HG03159 (cell line): ENCODE results near the gene TUSC2.

Experiments used
- ATAC-seq: cut with Tn5 transposase; IDR thresholded peaks from one replicate; pipeline ENCODE4 v1.9.1; 2021; ENCODE audit warnings: mild to moderate bottlenecking, moderate library complexity; ENCODE audit not compliant: unreplicated experiment

Gene TUSC2

DNA sequence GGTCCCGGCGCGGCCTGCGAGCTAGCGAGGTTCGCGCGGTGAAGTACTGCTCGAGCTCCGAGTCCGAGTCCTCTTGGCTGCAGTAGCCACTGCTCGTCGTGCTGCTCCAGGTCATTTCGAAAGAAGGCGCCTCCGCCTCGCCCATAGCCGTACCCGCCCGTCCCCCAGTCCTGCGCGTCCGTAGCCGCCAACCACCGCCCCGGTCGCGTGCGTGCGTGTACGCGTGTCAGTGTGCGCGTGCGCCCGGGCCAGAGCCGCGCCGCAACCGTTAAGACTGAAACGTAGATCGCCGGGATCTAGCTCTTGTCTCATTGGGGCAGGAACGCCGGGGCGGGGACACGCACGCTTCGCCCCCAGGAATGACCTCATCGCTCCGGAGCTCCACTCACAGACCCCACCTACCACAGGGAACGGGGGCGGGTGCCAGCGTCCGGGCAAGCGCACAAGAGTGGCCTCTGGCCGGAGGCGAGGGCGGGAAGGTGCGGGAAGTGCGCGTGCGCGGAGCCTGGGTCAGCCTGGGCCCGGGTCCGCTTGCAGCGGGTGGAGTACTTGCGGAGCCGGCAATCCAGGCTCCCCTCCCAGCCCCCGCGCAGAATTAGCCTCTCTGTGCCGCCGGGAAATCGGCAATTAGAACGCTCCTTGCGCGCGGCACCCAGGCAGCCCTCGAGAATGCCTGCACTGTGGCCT is 9.3 kb upstream of the TUSC2 start:
- peak; percentile 77 for ATAC-seq

DNA sequence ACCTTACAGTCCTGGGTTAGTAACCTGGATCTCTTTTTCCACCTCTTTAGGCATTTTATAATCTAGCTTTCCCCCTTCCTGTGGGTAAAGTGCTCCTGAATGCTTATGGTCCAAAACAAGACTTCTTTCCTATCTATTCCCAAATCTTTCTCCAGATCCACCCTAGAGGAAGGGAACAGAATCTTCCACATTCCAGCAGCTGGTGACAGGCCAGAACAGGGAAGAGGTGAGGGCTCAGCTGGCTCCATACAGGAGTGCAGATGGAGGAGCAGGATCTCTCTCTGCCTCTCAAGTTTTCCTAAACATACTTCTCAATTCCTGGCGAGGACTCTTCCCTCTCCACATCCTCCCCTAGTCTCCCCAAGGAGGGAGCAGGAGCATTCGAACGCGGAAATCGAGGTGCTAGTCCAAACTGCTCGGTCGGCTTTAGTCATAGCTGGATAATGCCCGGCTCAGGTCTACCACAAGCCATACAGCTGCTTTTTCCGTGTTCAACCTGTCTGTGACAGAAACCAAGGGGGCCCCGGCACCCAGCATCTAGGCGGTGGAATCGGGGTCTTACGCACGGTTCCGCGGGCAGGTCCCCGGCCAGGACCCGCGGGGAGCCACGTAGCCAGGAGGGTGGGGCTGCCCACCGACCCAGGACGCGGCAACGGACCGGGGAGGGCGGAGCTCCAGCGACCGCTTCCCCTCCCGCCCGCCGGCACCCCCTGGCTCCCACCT is 8.6 kb upstream of the TUSC2 start:
- peak; percentile 23 for ATAC-seq

DNA sequence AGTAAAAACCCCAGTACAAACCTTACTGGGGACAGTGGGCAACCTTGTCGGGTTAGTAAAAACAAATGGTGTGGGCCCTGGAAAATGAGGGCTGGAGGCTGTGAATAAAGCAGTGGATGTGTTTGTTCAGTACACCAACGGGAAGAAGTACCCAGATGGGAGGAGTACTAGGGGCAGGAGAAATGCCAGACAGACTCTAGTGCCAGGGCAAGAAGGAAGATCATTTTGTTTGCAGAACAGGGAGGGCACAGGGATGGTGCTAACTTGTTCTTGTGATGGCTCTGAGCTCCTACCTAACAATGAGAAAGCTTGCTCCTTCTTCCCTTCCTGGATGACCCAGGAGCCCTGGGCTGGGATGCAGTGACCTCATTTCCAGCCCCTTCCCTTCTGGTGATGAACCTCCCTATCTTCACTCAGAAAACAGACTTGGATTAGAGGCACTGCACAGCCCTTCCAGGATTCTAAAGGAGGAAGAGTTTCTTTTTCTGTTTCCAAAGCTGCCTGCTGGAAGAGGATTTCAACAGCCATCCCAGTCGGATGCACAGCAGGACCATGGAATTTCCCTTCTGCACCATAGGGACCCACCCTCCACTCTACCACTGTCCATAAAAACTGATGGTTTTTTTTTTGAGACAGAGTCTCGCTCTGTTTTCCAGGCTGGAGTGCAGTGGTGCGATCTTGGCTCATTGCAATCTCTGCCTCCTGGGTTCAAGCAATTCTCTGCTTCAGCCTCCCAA is 6.5 kb upstream of the TUSC2 start:
- ATAC-seq: no peak

DNA sequence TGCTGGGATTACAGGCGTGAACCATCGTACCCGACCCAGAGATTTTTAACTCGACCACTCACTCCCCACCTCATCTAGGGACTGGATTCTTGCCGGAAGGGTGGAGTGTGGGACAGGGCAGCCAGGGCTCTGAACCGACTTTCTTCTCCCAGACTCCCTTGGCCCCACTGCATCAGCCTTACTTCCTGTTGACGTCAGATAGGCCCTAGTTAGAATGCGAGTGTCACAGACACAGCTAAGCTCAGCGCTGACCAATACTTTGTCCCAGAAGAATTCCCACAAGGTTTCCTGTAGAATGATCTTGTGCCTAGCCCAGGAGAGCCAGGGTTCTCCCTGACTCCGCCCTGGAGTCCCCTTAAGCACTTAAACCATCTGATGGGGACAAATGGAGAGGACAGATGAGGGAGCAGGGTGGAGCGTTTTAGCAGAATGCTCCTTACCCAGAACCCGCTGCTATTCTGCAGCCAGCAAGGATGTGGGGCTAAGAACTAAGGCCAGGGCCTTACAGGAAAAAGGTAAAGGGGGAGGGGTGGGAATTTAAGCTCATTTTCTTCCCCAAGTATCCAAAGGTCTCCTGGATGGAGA is 5.8 kb upstream of the TUSC2 start:
- ATAC-seq: no peak

DNA sequence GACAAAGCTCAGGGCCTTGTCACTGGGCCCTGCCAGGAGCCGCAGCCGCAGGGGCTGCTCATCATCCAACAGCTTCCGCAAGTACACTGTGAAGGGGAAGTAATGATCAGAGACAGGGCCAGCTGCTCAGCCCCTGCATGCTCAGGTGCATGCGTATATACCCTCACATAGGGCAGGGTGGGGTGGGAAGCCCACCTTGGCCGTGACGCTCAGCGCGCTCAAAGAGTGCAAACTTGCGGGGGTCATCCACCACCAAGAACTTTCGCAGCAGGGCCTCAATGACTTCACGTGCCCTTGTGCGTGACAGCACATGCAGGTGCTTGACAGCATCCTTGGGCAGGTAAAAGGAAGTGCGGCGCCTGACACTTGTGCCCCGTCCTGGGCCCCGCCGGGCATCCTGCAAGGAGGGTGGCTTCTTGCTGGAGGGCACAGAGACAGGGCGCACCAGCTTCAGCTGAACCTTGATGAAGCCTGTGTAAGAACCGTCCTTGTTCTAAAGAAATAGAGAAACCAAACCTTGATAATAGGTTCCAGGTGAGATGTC is 3.4 kb upstream of the TUSC2 start:
- no peak for ATAC-seq

DNA sequence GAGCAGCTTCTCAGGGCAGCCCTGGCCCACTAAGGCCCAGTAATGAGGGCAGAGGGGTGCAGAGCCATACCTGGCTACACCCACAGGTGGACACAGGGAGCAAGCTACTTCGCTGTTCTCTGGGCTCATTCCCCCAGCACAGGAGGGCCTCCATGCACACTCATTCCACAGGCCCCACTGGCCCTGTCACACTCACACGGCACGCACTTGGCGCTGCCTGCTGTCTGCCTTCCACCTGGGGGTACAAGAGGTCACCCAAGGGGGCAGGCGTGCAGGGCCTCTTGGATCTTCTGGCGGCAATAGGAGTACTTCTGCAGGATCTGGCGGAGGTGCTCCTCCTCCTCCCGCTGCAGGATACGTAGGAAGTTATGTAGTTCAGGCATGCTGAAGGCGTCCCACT is 2.3 kb upstream of the TUSC2 start:
- no peak for ATAC-seq

DNA sequence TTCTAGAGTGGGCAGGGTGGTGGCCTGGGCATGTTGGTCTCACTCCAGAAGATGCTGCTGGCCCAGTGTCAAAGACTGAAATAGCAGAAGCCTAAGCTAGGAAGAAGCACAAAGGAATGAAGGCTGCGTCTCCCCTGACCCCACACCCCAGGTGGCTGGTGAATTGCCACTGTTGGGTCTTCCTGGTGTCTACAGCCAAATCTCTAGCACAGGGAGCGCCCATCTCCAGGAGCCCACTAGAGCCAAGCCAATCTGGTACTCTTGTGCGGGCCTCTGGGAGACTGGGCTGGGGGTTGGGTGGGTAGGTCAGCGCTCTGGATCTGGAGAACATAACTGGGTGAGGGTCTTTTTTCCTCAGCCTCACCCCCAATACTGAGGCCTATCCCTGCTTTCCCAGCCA is 894 bp downstream of the TUSC2 start:
- ATAC-seq: no peak

DNA sequence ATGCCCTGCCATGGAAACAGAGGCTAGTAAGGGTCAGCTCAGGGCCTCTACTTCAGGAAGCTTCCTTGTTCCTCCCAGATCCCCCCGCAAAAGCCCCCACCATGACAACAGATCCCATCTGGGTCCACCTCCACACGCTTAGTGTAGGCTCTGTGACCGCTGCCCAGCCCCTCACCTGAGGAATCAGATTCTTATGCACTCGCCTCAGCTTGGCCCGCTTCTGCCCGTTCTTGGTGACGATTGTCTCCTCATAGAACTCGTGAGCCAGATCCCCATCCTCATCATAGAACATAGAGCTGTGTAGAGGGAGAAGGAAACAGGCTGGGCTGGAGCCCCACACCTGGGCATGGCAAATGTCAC is 1.9 kb downstream of the TUSC2 start:
- no peak for ATAC-seq

DNA sequence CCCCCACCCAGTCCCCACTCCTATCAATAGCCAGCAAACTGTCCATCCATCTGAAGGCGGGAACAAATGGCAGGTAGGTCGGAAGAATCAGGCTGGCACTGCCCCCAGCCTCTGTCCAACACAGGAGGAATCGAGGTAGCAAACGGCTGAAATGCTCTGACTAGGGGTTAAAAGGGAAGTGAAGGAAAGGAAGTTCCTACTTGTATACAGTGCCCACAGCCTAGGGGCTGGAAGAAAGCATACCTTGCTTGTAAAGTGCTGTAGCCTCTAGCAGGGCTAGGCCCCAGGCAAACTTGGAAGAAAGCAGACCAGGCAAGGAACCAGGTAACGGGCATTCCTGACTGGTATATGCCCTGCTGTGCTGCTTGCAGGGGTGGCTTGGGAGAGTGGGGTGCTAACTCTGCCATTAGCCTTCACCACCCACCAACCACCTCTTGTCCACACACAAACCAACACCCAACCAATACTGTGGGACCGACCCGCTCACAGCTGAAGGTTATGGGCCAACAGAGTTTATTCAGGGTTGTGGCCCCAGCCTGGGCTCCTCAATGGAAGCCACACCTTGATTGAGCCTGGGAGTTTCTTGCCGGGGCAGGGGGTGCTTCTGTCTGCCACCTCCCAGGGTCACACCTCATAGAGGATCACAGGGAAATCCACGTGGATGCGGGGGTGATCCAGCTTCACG is 2.4 kb downstream of the TUSC2 start:
- ATAC-seq: no peak

DNA sequence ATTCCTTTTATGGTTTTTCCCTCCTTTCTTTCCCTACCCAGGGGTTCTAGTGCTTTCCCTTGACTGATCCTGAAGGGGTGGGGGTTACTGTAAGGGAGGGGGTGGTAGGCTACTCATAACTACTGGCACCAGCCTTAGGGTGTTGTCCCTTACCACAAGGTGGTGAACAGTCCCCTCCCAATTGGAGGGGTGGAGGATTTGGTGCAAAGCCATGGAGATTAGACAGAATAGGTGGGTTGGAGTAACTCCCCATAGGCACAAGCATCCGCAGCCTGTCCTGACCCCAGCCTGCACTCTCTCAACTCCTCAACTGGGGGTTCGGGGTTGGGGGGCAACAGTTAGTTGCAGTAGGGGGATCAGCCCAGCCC is 2.9 kb downstream of the TUSC2 start:
- ATAC-seq: no peak

DNA sequence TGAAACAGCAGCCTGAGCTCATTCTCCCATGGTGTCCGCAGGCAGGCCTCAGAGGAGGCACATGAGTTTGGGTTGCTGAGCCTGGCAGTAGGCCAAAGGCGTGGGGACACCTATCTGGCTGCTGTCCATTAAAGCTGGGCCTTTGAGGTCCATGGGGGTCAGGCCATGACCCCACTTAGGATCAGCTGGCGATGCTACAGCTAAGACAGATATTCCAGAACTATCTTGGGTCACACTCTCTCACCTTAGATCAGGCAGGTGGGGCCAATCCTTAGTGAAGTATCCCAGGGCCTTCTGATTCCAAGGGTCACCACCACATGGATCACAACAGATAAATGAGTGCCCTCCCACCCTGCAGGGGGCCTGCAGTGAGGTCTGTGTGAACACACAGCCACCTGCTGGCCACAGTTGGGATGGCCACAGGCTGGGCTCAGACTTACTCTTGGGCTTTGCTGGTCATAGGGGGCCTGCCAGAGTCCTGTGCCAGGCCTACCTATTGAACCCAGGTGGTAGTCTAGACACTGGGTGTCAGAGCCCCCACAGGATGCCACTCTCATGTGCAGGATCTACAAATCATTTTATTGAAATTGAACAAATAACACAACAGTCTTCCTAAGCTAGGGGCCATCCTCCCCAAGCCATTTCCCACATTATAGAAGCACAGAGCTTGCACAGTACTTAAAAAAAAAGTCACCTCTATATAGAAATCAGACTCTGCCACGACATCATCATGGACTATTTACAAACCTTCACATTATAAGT is 3.5 kb downstream of the TUSC2 start:
- ATAC-seq: no peak

DNA sequence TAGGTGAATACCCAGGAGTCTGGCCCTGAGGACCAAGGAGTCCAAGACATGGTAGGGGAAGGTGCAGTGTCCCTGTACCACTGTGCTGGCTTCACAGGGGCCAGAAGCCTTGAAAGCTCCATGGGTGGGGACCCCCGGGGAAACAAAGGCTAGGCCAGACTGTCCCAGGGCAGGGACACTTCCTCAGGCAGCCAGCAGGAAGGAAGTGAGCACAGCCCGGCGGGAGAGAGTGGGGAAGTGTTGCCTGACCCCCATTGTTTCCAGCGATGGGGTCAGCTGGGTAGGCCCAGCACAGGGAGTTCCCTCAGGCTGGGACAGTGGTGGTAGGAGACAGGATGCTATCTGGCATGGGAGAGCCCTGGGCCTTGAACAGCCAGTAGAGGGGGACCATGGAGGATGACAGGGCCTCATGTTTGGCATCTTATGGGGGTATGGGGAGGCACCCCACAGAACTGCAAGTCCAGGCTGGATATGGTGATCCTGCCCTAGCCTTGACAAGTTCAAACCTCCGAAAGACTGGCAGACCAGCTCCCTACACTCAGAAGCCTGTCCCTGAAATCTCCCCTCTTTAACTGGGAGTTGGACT is 4.3 kb downstream of the TUSC2 start:
- no peak for ATAC-seq

DNA sequence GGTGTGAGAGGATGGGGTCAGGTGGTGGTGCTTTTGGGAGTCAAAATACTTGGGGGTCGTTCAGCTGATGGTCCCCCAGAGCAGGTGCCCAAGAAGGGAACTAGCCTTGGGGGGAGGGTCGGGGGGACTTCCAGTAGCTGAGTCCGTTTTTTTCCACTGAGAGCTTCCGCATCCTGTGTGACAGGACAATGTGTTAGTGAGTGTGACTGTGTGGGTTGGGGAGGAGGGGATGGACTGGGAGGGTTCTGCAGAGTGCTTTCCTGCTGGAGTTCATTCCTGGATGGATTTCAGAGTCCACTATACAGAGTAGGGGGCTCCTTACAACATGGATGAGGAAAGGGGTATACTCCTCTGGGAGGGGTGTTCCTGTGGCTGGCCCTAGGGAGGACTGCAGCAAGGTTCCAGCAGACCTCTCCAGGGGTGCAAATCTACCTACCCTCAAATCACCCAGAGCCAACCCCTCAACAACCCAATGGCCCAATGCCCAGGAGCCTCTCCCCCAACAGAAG is 4.9 kb downstream of the TUSC2 start:
- no peak for ATAC-seq

DNA sequence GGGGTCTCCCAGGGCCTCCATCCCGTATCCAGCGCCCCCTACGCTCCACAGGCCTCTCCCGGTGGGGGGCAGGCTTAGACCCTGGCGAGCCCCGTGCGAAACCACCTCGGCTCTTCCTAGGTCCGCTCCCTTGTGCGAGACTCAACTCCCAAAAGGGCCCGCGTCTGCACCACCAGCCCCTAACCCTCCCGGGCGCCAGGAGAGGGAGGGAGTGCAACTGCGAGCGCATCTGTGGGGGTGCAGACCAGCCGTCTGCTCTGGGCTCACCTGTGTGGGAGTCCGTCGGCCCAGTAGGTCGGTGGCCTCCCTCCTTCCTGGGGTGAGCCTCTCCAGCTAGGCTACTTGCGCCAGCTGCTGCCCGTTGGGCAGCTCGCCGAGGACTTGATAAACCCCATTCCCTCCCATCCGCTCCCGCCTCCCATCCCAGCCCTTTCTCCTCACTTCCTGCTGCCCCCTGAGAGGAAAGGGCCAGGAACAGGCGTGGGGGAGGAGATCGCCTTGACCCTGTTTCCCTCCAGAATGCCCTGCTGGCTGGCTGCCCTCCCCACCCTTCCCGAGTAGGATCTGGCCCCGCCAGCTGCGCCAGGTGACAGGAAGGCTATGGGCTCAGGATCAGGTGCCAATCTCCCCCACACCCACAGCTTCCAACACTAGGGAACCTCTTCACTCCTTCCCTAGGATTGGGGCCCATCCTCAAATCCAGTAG is 5.5 kb downstream of the TUSC2 start, which contains the start of gene HYAL2:
Gene HYAL2 (minus strand): TSS at position 360 of the 706 bp plus-strand sequence. CDS start 2,256 bp downstream, outside the sequence.
- ATAC-seq: no peak

DNA sequence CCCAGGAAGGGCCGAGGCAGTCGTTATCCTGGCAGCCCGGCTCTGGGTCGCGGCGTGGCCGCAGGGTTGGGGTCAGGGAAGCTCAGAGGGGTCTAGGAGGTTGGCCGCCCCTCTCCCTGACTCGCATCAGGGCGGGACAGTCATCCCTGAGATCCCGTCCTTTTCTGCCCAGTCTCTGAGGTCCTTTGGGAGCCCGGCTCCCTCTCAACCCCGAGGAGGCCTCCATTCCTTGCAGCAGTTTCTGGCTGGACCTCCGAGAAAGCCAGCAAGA is 6.0 kb downstream of the TUSC2 start:
- no peak for ATAC-seq

DNA sequence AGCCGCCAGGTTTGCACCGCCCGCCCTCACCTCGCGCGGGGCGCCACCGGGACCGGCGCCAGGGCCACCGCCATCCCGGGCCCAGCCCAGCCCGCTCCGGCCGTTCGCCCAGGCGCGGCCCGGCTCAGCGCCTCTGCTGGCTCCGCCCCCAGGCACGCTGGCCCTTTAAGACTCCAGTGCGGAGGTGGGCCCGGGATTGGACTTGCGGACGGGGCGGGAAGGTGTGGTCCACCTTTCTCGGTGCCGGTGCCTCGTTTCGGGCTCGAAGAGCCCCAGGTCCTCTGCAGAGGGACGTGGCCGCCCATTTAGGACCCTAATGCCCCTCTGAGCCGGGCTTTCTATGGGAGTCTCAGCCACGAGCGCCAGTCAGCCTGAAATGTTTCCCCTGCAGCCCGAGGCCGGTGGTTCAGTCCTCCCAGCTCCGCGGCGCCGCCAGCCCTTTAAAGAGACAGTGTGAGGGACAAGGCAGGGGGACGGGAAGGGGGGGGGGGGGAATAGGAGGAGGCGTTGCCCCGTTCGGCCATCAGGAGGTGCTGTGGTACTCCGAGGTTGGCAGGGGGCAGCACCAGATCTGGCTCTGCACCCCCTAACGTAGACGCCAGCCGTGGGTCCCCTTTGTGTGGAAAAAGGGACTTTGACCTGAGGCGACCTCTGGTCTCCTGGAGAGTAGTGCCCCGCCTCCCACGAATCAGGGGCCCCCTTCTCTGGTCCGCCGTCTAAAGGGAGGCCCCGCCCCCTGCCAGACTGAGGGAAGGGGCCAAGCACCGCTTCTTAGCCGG is 6.5 kb downstream of the TUSC2 start:
- ATAC-seq: peak; percentile 75

DNA sequence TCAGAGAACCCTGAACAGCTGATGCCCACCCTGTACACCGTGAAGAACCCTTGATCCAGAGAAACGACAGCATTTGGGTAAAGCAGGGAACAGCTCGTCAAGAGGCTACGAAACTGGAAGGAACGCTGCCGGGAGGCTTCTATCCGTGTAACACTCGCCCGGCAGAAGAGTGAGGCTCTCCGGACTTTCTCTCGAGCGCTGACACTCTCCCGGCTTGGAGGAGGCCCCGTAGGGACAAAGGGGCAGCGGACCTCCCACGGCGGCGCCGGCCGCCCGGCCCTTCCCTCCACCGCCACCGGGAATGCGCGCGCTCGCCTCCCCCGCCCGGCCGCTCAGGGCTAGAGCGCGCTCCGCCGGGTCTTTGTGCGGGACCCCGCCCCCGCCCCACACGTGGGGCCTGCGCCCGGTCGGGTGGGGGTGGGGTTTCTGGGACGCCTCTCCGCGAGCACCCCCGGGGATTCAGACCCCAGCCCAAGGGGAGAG is 7.1 kb downstream of the TUSC2 start:
- ATAC-seq: peak; percentile 45
